ENCODE results near the gene THEM4. TPM values are rescaled to one million over a fixed set of nuclear protein-coding genes. Genes with fewer than 3 reads are reported as not detected.

The THEM4 gene
- total RNA-seq, 2 donors from 2014 or later: 11.9 to 30.3 TPM

GRCh38 chr1:151846686-151847237 lies 62.5 kb downstream of the THEM4 start:
- intact Hi-C loops (cut with DNase I): no loop called here
- Histone ChIP-seq H3K27me3 (no peaks in the 10 kb centered on the region), H3K9me3 (no peaks in the 10 kb centered on the region), H3K4me3 (no peak overlapping the region), H3K27ac (no peak overlapping the region), H3K36me3 (replicated peaks in 1 of 2; ENCODE audit: insufficient read depth in 1 of 2, low read depth in 2 of 2) (no peaks in the 10 kb centered on the region), H3K4me1 (peaks cover 8% of the 10 kb centered on the region)
- TF ChIP-seq CTCF (IDR thresholded peaks at IDR 0.05) (no peak), POLR2A (IDR thresholded peaks at IDR 0.05) (no peak)
- no peak for DNase-seq
- 84 to 88% methylated on average over 8 of the region's 8 CpGs for WGBS, 2 donors
- no peak for ATAC-seq

GRCh38 chr1:151846062-151846568 lies 63.2 kb downstream of the THEM4 start:
- intact Hi-C loops (cut with DNase I): no loop called here
- H3K4me3 ChIP-seq: no peak overlapping the region
- TF ChIP-seq CTCF (IDR thresholded peaks at IDR 0.05) (peak in 4 of 7 experiments; percentile 5 to 15 (median 12)), POLR2A (IDR thresholded peaks at IDR 0.05) (no peak)
- peak in 1 of 4 donors; percentile 45 for DNase-seq
- no peaks in the 10 kb centered on the region for H3K9me3 ChIP-seq
- H3K4me1 ChIP-seq: peaks cover 10% of the 10 kb centered on the region
- WGBS, 2 donors: 13 to 19% methylated on average over 6 of the region's 6 CpGs
- no peaks in the 10 kb centered on the region for H3K36me3 ChIP-seq (replicated peaks in 1 of 2; ENCODE audit: insufficient read depth in 1 of 2, low read depth in 2 of 2)
- peak overlapping the region in 2 of 4 donors; percentile 5 to 16 for H3K27ac ChIP-seq
- H3K27me3 ChIP-seq: no peaks in the 10 kb centered on the region
- peak; percentile 59 for ATAC-seq

GRCh38 chr1:151843398-151843797 lies 65.9 kb downstream of the THEM4 start:
- no peaks in the 10 kb centered on the region for H3K27me3 ChIP-seq
- no peak for TF ChIP-seq CTCF (IDR thresholded peaks at IDR 0.05)
- peaks cover 36% of the 10 kb centered on the region for H3K4me1 ChIP-seq
- no peaks in the 10 kb centered on the region for H3K9me3 ChIP-seq
- 69 to 71% methylated on average over 2 of the region's 2 CpGs for WGBS, 2 donors
- DNase-seq: no peak
- H3K4me3 ChIP-seq: no peak overlapping the region
- intact Hi-C loops (cut with DNase I): no loop called here
- no peaks in the 10 kb centered on the region for H3K36me3 ChIP-seq (replicated peaks in 1 of 2; ENCODE audit: insufficient read depth in 1 of 2, low read depth in 2 of 2)
- no peak overlapping the region for H3K27ac ChIP-seq
- ATAC-seq: no peak

GRCh38 chr1:151841141-151841540 lies 68.2 kb downstream of the THEM4 start:
- ATAC-seq (no peak), DNase-seq (no peak)
- Histone ChIP-seq H3K9me3 (no peaks in the 10 kb centered on the region), H3K4me3 (no peak overlapping the region), H3K4me1 (peaks cover 56% of the 10 kb centered on the region), H3K36me3 (replicated peaks in 1 of 2; ENCODE audit: insufficient read depth in 1 of 2, low read depth in 2 of 2) (no peaks in the 10 kb centered on the region), H3K27me3 (no peaks in the 10 kb centered on the region), H3K27ac (peak overlapping the region in 3 of 4 donors; percentile 91 to 97 (median 94))
- 96 to 97% methylated on average over 2 of the region's 2 CpGs for WGBS, 2 donors
- intact Hi-C loops (cut with DNase I): no loop called here
- TF ChIP-seq CTCF (IDR thresholded peaks at IDR 0.05) (no peak), POLR2A (IDR thresholded peaks at IDR 0.05) (no peak)

GRCh38 chr1:151840421-151840820 lies 68.9 kb downstream of the THEM4 start:
- Histone ChIP-seq H3K9me3 (no peaks in the 10 kb centered on the region), H3K4me1 (peaks cover 57% of the 10 kb centered on the region), H3K27ac (peak overlapping the region; percentile 91 to 97 (median 95)), H3K36me3 (replicated peaks in 1 of 2; ENCODE audit: insufficient read depth in 1 of 2, low read depth in 2 of 2) (no peaks in the 10 kb centered on the region), H3K27me3 (no peaks in the 10 kb centered on the region), H3K4me3 (no peak overlapping the region)
- TF ChIP-seq POLR2A (IDR thresholded peaks at IDR 0.05) (no peak), CTCF (IDR thresholded peaks at IDR 0.05) (no peak)
- ATAC-seq (no peak), DNase-seq (no peak)
- intact Hi-C loops (cut with DNase I): no loop called here

Data from body of pancreas (tissue), 4 donors.